ENCODE measurements around the gene CCSER1.
"Not testable (repeated sequence)": the region's sequence is repeated elsewhere in the genome, so short reads cannot be mapped to it uniquely, and the experiment has no call there.

Gene CCSER1

GRCh38 chr4:91089178-91089577, 962.0 kb downstream of the CCSER1 start:
- DNase-seq: no peak

GRCh38 chr4:91092398-91092980, 965.3 kb downstream of the CCSER1 start:
- DNase-seq: no peak

- DNase-seq: not testable (repeated sequence)
Measured at GRCh38 chr4:91094220-91094619, 967.0 kb downstream of the CCSER1 start.

- DNase-seq: no peak
Measured at GRCh38 chr4:91099666-91100065, 972.5 kb downstream of the CCSER1 start.

- DNase-seq: no peak
Measured at GRCh38 chr4:91108751-91109150, 981.6 kb downstream of the CCSER1 start.

- DNase-seq: no peak
Measured at GRCh38 chr4:91111556-91111955, 984.4 kb downstream of the CCSER1 start.

GRCh38 chr4:91113130-91113706, 986.0 kb downstream of the CCSER1 start:
- no peak for DNase-seq

- no peak for DNase-seq
Measured at GRCh38 chr4:91114386-91114785, 987.2 kb downstream of the CCSER1 start.

GRCh38 chr4:91116861-91117260, 989.7 kb downstream of the CCSER1 start:
- DNase-seq: no peak

GRCh38 chr4:91118597-91118996, 991.4 kb downstream of the CCSER1 start:
- no peak for DNase-seq

- no peak for DNase-seq
Measured at GRCh38 chr4:91123742-91124141, 996.5 kb downstream of the CCSER1 start.

GRCh38 chr4:91127192-91127591, 1000.0 kb downstream of the CCSER1 start:
- DNase-seq: no peak

- DNase-seq: no peak
Measured at GRCh38 chr4:91127831-91128230, 1000.6 kb downstream of the CCSER1 start.

GRCh38 chr4:91128519-91128918, 1001.3 kb downstream of the CCSER1 start:
- no peak for DNase-seq

- DNase-seq: no peak
Measured at GRCh38 chr4:91147067-91147466, 1019.9 kb downstream of the CCSER1 start.

GRCh38 chr4:91154041-91154440, 1026.8 kb downstream of the CCSER1 start:
- not testable (repeated sequence) for DNase-seq

- not testable (repeated sequence) for DNase-seq
Measured at GRCh38 chr4:91167864-91168653, 1040.9 kb downstream of the CCSER1 start.

GRCh38 chr4:91170768-91171167, 1043.6 kb downstream of the CCSER1 start:
- DNase-seq: no peak

GRCh38 chr4:91171217-91171616, 1044.0 kb downstream of the CCSER1 start:
- DNase-seq: no peak

- DNase-seq: not testable (repeated sequence)
Measured at GRCh38 chr4:91185061-91185460, 1057.9 kb downstream of the CCSER1 start.

- no peak for DNase-seq
Measured at GRCh38 chr4:91198951-91199350, 1071.8 kb downstream of the CCSER1 start.

GRCh38 chr4:91207535-91207934, 1080.3 kb downstream of the CCSER1 start:
- no peak for DNase-seq

GRCh38 chr4:91212211-91212610, 1085.0 kb downstream of the CCSER1 start:
- DNase-seq: no peak

- DNase-seq: not testable (repeated sequence)
Measured at GRCh38 chr4:91217831-91218403, 1090.7 kb downstream of the CCSER1 start.
